ENCODE data around the gene TNS3.

The TNS3 gene

GRCh38 chr7:47513741-47514241 lies 68.1 kb downstream of the TNS3 start:
- Histone ChIP-seq H3K4me3 (ENCODE audit: low read depth, low read length) (no peak overlapping the region), H3K9me3 (ENCODE audit: severe bottlenecking) (no peaks in the 10 kb centered on the region), H3K27me3 (ENCODE audit: insufficient read depth, low read depth, severe bottlenecking) (no peaks in the 10 kb centered on the region), H3K36me3 (no peaks in the 10 kb centered on the region), H3K27ac (no peak overlapping the region)
- DNase-seq, result no peak
- TF ChIP-seq CTCF (IDR thresholded peaks at IDR 0.05; ENCODE audit: low read depth, low read length), result no peak

DNA sequence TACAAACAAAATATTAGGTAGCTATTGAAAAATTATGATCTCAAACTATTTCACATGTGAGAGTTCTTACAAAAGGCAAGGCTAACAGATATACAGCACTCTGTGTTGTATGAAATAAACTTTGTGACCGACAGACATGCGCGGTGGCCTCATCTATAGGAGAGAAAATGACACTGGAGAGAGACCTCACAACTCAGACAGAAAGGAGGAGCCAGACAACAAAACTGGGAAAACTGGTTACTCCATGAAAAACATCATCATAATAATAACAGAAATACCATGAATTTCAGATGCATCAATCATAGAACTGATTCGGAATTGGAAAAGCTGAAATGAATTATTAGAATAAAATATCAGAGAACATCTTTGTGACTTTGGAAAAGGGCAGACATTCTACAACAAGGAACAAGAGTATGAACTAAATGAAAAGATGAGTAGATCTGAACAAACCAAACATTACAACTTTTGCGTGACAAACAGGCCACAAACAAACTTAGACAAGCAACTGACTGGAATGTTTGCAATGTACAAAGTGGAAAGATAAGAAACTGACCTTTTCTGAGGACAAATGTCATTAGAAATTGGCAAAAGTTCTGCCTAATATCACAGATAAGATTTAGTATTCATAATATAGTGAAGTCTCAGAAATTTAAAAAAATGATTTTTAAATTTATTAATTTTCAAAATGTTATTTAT lies 69.3 kb downstream of the TNS3 start:
- Histone ChIP-seq H3K9me3 (ENCODE audit: severe bottlenecking) (no peaks in the 10 kb centered on the region), H3K27me3 (ENCODE audit: insufficient read depth, low read depth, severe bottlenecking) (no peaks in the 10 kb centered on the region), H3K27ac (no peak overlapping the region), H3K4me3 (ENCODE audit: low read depth, low read length) (no peak overlapping the region), H3K36me3 (no peaks in the 10 kb centered on the region)
- no peak for TF ChIP-seq CTCF (IDR thresholded peaks at IDR 0.05; ENCODE audit: low read depth, low read length)
- no peak for DNase-seq

DNA sequence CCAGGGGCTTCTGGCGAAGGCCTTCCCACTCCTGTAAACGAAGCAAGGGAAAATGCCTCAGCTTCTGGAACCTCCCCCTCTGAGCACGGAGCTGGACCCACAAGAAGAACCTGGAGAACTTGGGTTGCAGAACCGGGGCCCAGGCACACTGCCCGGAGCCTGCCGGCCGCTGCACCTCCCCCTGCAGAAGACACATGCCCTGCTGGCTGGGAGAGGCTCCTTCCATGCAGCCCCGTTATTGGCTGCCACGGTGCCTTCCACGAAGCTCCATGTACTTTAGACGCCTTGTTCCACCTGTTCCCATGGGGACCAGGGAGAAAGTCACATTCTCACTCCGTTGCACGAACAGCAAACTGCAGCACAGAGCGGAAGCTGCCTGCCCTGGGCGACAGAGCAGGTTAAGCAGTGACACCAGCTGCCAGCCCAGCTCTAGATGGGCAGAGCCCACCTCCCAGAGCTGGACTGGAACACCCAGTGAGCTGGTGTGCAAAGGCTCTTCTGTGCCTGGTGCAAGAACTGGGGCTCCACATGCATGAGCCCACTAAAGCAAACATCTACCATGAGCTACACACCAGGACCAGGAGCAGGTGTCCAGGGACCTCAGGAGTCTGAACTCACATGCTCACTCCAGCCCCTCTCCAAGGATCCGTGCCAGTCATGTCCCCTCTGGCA lies 70.1 kb downstream of the TNS3 start:
- Histone ChIP-seq H3K4me3 (ENCODE audit: low read depth, low read length) (no peak overlapping the region), H3K9me3 (ENCODE audit: severe bottlenecking) (no peaks in the 10 kb centered on the region), H3K27me3 (ENCODE audit: insufficient read depth, low read depth, severe bottlenecking) (no peaks in the 10 kb centered on the region), H3K27ac (no peak overlapping the region), H3K36me3 (no peaks in the 10 kb centered on the region)
- DNase-seq, result no peak
- TF ChIP-seq CTCF (IDR thresholded peaks at IDR 0.05; ENCODE audit: low read depth, low read length), result no peak

DNA sequence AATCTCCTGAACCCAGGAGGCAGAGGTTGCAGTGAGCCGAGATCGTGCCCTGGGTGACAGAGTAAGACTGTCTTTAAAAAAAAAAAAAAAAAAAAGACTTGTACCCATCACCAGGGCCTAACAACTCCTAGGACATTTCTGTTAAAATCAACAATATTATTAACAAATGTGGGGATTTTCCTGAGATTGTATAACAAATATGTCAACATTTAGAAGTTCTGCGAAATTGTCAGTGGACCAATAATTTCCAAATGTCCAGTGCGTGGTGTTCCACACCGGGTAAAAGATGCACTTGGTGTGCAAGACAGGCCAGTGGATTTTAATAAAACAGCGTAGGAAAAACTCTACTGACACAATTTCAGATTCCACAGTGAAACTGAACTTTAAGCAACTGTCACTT lies 71.1 kb downstream of the TNS3 start:
- Histone ChIP-seq H3K27ac (no peak overlapping the region), H3K9me3 (ENCODE audit: severe bottlenecking) (no peaks in the 10 kb centered on the region), H3K27me3 (ENCODE audit: insufficient read depth, low read depth, severe bottlenecking) (no peaks in the 10 kb centered on the region), H3K36me3 (no peaks in the 10 kb centered on the region), H3K4me3 (ENCODE audit: low read depth, low read length) (no peak overlapping the region)
- no peak for DNase-seq
- no peak for TF ChIP-seq CTCF (IDR thresholded peaks at IDR 0.05; ENCODE audit: low read depth, low read length)

DNA sequence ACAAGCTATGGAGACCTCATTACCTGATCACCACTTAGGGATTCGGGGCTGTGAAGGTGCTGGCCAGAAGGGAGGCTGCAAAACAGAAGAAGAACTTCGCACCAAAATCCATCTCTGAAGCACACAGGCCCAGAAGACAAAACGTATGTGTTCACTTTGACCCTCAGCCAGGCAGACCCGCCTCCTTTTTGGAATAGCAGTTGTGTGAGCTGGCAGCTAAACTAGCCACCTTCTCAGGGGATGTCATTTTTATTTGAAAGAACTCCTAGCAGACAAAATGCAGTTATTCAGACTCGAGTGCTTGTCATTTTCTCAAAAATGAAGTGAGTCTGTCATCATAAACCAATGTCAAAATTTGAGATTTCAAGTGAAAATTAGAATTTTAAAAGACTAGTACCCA lies 71.7 kb downstream of the TNS3 start:
- H3K27me3 ChIP-seq (ENCODE audit: insufficient read depth, low read depth, severe bottlenecking), result no peaks in the 10 kb centered on the region

More for the DNA sequence above, 71.7 kb downstream of the TNS3 start:
- H3K9me3 ChIP-seq (ENCODE audit: severe bottlenecking), result no peaks in the 10 kb centered on the region
- no peak for TF ChIP-seq CTCF (IDR thresholded peaks at IDR 0.05; ENCODE audit: low read depth, low read length)
- no peak overlapping the region for H3K4me3 ChIP-seq (ENCODE audit: low read depth, low read length)
- no peak overlapping the region for H3K27ac ChIP-seq
- DNase-seq, result no peak
- H3K36me3 ChIP-seq, result no peaks in the 10 kb centered on the region
